HG03520 (cell line): ENCODE data around the gene LARP4B.

Source experiments
- ATAC-seq: cut with Tn5 transposase; IDR thresholded peaks from one replicate; pipeline ENCODE4 v1.9.1; 2021; ENCODE audit warnings: mild to moderate bottlenecking, moderate library complexity; ENCODE audit not compliant: unreplicated experiment

The LARP4B gene

GRCh38 chr10:839550-840205, 91.8 kb downstream of the LARP4B start:
- no peak for ATAC-seq

DNA sequence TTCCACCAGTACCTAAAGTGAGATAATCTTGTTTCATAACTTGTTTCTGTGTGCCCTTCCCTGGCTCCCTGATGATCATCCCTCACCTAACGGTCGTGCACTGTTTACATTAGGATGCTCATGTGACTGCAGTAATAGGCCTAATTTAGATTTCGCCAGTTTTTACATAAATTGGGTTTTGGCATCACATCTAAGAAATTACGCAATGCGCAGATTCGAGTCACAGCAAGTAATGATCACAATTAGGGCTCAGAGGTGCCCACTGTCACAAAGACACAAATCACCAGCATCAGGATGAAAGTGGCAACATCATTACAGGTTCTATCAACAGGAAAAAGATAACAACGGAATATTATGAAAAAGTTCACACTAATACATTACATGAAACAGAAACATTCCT, 94.7 kb downstream of the LARP4B start:
- ATAC-seq, result no peak

DNA sequence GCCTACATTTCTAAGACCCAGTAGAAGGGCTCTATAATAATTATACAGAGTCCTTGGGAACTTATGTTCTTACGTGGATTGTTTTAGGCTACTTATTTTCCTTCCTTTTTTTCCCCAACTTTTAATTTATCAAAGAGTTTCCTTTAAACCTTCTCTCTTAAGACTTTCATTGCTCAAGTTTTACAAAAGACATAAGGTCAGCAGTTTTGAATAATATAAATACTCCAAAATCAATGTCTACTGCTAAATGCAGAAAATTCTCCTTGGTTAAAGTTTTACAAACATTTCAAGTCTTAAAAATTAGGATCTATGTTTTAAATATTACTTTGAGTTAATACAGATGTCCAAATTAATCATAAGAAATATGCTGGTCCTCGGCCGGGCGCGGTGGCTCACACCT, 97.0 kb downstream of the LARP4B start:
- no peak for ATAC-seq

GRCh38 chr10:829241-829640, 102.3 kb downstream of the LARP4B start:
- no peak for ATAC-seq

- no peak for ATAC-seq
These were observed 103.3 kb downstream of the LARP4B start for GRCh38 chr10:828191-828590.

- ATAC-seq, result no peak
These were observed 106.6 kb downstream of the LARP4B start for GRCh38 chr10:824946-825345.

DNA sequence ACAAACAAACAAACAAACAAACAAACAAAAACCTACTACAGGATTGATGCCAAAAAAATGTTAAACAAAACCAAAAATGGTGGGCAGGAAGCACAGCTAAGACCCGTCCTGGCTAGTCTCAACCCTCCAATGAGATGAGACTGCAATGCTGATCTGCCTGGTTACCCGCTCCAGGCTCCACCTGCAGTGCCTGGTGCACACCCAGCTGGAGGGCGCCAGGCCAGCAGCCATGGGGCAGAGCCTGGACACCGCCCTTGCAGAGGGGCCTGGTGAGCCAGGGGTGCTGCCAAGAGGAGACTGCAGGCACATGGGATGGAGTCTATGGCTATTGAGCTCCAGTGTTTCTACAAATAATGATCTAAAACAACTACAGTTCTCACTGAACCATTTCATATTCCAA, 107.0 kb downstream of the LARP4B start:
- ATAC-seq, result no peak

GRCh38 chr10:822661-823367, 108.7 kb downstream of the LARP4B start:
- ATAC-seq, result no peak

DNA sequence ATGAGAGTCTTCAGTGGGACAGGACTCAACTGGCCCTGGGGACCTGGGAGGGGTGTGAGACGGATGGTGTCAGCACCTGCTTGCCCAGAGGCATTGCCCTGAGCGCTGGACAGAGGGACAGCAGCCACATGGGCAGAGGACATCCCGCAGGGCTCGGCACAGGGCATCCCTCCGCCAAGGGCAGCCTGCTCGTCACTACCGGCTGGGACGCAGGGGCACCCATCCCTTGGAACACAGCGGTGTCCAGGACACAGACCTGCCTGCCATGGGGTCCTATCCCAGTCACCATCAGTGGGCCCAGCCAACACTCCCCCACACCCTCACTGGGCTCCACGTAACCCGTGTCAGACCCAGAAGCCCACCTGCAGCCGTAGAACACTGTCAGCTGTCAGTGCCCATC, 109.3 kb downstream of the LARP4B start:
- no peak for ATAC-seq

DNA sequence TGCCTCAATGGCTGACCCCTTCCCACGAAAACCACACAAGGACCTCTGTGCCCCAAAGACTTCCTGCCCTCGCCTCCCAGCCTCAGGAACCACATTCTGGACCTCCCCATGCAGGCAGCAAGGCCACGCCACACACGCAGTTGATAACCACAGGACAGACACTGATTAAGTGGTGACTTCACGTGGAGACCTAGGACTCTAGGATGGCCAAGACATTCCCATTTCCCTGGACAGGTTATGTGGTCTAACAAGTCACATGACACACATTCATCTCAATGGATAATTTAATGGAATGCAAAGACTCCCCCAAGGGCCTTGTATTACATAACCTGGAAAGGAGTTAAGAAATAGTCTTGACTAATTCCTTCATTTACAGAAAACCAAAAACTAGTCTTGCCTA, 110.2 kb downstream of the LARP4B start:
- ATAC-seq, result no peak

GRCh38 chr10:819816-820215, 111.7 kb downstream of the LARP4B start:
- ATAC-seq, result no peak

GRCh38 chr10:819326-819725, 112.2 kb downstream of the LARP4B start:
- no peak for ATAC-seq

DNA sequence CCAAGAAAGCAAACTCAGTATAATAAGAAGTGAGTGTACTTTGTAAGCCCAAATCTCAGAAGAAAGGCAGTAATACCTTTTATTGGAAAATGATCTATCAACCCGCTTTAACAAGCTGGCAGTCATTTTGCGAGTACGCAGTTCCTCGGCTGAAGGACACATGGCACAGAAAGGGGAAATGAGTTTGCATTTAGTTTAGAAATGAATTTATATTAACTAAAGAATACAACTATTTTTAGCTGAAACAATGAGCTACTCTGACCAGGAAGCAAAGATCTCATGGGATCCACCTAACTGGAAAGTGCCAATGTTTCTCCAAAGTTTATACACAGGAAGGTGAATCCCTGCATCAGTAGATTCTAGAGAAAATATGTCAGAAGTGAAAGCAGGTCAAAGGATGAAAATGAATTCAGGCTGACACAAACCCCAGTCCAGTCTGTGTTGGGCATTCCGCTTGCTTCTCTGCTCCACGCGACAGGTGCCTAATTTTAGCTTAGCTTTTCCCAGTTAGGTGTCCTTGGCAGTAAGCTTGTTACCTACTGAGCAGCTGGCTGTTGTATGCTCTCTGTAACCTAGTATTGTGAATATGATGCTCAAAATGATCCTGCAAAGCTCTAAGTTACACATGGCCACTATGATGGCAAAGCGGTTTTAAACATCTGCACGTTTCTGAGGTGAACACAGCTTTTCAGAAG, 112.8 kb downstream of the LARP4B start:
- ATAC-seq, result no peak

- ATAC-seq, result no peak
These were observed 113.5 kb downstream of the LARP4B start for GRCh38 chr10:818010-818409.

DNA sequence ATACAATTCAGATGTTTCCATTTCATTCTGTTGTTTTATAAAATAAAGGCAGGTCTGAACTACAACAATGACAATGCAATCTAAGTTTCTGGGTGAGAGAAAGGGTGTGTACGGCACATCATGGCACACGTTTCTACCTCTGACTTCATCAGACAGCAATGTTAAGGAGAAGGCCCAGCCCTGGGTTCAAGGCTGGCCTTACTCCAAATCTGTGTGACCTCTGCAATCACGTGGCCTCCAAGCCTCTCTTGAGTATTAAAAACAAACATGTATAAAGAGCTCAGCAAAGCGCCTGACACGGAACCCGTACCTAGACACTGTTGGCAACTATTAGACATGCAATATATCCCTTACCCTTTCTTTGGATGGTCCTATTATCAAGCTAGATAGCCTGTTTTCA, 114.1 kb downstream of the LARP4B start:
- ATAC-seq, result no peak

GRCh38 chr10:816958-817357, 114.5 kb downstream of the LARP4B start:
- ATAC-seq, result no peak

GRCh38 chr10:816091-816477, 115.4 kb downstream of the LARP4B start:
- no peak for ATAC-seq

- ATAC-seq, result no peak
These were observed 116.0 kb downstream of the LARP4B start for GRCh38 chr10:815338-816090.

DNA sequence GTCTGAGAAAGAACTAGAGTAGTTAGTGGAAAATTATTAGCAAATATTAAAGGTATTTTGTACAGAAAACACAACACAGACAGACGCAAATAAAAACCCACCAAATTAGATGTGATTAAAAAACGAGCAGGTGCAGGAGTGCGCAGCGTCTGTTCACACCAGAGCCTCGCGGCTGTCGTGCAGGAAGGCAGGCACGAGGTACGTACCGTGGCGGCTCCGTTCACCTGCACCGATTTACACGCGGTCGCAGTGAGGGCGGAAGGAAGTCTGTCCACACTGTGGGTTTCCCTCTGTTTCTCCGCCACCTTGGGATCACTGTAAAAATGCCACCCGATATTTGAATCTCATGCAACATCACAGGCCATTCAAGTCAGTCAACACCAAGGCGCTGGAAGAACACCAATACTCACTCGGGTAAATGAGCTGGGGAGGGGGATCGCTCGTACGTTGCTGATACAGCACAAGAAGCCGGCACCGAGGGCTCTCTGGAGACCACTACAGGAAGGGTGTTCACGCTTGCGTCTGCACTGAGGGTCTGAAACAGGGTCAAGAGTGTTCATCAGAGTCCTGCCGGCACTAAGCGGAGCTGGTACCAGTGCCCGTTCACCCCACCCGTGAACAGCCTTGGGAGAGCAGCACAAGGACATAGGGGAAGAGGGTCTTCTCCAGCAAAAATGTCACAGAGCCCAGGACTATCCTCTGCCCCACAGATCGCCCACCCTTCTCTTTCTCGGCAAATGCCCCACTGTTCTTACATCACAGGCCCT, 116.8 kb downstream of the LARP4B start:
- no peak for ATAC-seq

DNA sequence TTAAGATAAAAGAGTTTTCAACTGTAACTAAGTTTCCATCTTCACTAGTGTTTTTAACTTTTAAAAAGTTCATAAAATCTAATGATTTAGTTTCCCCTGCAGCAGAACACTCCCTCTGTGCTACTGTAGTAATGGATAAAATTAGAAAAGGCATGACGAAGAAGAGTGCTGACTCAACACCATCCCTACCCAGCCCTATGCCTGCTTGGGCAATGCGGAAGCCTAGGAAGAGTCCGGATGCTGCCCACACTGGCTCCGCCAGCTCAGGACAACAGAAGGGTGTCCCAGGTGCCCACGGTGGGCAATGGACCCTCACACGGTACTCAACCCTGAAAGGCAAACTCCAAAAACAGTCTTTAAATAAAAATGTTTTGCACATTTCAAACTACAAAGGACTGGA, 118.2 kb downstream of the LARP4B start:
- ATAC-seq, result no peak

- no peak for ATAC-seq
These were observed 118.7 kb downstream of the LARP4B start for GRCh38 chr10:812787-813186.
